GM12878 (cell line): ENCODE results near the gene SPAST. TPM values are rescaled to one million over a fixed set of nuclear protein-coding genes. Genes with fewer than 3 reads are reported as not detected.

Experiments
- FOS ChIP-seq: IDR thresholded peaks from 3 replicates; pipeline ENCODE4 v1.6.1; 2011; ENCODE audit warnings: borderline replicate concordance; ENCODE audit not compliant: insufficient read length; ENCODE audit errors: extremely low read depth
- IKZF2 ChIP-seq, 2 experiments: fragments of 450-650 bp; IDR thresholded peaks; 2 replicates each; pipeline ENCODE4 v1.6.1; 2017; ENCODE audit warnings: mild to moderate bottlenecking in 2 of 2, moderate library complexity in 2 of 2
- JUND ChIP-seq: IDR thresholded peaks from 2 replicates; pipeline ENCODE4 v1.6.1; 2012; ENCODE audit warnings: low read depth, mild to moderate bottlenecking, low read length, improper control_type of control experiment, moderate library complexity
- LARP7 ChIP-seq: fragments of 450-650 bp; IDR thresholded peaks from 2 replicates; pipeline ENCODE4 v1.6.1; 2017; ENCODE audit warnings: mild to moderate bottlenecking
- TBL1XR1 ChIP-seq: IDR thresholded peaks from 2 replicates; pipeline ENCODE4 v1.6.1; 2012; ENCODE audit warnings: low read depth, low read length, improper control_type of control experiment
- ZSCAN29 ChIP-seq: fragments of 450-650 bp; IDR thresholded peaks from 2 replicates; pipeline ENCODE4 v1.6.1; 2017; ENCODE audit warnings: mild to moderate bottlenecking, moderate library complexity
- polyA plus RNA-seq, 11 experiments: library from polyadenylated mRNA; depleted of rRNA in 4 of 11; unstranded in 6 of 11; stranded (reverse) in 5 of 11; fragments of >200 nt; fragmentation: Nextera tagmentation in 4 of 11; fragmentation: Illumina TruSeq in 1 of 11; extraction: Ambion mirVana in 4 of 11; extraction: Trizol in 1 of 11; gene quantifications; 1 replicate in 1 of 11; 2 replicates in 10 of 11; pipeline versions ENCODE4 v1.2.1 to v1.2.3, GENCODE V29; 2011 to 2016; ENCODE audit warnings: inconsistent platforms in 2 of 11, missing spikeins in 2 of 11, low read depth in 1 of 11
- total RNA-seq, 4 experiments: library from RNA; depleted of rRNA in 3 of 4; stranded (reverse); fragments of >200 nt in 3 of 4; fragmentation: Illumina TruSeq in 1 of 4; extraction: Trizol in 1 of 4; gene quantifications; 2 replicates each; pipeline versions ENCODE4 v1.2.1 to v1.2.3, GENCODE V29; 2013 to 2021
- TF ChIP-seq, protein P1 (sequence below): IDR thresholded peaks from 2 replicates; pipeline ENCODE4 v1.6.1; 2012; ENCODE audit warnings: mild to moderate bottlenecking, low read depth, low read length
- TF ChIP-seq, protein P2 (sequence below): IDR thresholded peaks from 2 replicates; pipeline ENCODE4 v1.6.1; 2011; ENCODE audit warnings: low read depth, low read length, improper control_type of control experiment, borderline replicate concordance
- TF ChIP-seq, protein P3 (sequence below): fragments of 150-350 bp; IDR thresholded peaks from 2 replicates; pipeline ENCODE4 v1.6.1; 2016; ENCODE audit warnings: low read depth, low read length
- TF ChIP-seq, protein P4 (sequence below): fragments of 450-650 bp; IDR thresholded peaks from 2 replicates; pipeline ENCODE4 v1.6.1; 2017; ENCODE audit warnings: mild to moderate bottlenecking, moderate library complexity
- TF ChIP-seq, protein P5 (sequence below): fragments of 450-650 bp; formaldehyde crosslinking; IDR thresholded peaks from 2 replicates; pipeline ENCODE4 v1.5.0; 2022; ENCODE audit warnings: mild to moderate bottlenecking, missing genetic modification characterization

SPAST gene
- total and polyA plus RNA-seq, 10 of the 15 experiments (the other 5 are each of a cell fraction or from before 2014, with no cell fraction given): 4.3 to 21.3 (median 10.0) TPM

DNA sequence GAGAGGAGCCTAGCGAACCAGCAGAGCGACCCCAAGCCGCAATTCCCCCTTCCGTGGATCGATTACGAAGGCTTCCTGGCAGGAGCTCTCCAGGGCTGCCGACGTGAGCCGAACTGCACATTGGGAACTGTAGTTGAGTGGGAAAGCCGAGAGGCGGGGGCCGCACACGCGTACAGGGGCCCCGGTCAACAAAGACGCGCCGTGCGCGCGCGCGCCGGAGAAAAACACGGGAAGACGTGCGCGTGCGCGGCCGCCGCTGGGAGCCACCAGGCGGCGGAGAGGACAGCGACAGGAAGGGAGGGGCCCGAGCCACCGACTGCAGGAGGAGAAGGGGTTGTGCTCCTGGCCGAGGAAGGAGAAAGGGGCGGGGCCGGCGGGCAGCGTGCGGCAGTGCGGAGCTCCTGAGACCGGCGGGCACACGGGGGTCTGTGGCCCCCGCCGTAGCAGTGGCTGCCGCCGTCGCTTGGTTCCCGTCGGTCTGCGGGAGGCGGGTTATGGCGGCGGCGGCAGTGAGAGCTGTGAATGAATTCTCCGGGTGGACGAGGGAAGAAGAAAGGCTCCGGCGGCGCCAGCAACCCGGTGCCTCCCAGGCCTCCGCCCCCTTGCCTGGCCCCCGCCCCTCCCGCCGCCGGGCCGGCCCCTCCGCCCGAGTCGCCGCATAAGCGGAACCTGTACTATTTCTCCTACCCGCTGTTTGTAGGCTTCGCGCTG, at the start of gene SPAST (continued):
- TF ChIP-seq, protein P1, sequence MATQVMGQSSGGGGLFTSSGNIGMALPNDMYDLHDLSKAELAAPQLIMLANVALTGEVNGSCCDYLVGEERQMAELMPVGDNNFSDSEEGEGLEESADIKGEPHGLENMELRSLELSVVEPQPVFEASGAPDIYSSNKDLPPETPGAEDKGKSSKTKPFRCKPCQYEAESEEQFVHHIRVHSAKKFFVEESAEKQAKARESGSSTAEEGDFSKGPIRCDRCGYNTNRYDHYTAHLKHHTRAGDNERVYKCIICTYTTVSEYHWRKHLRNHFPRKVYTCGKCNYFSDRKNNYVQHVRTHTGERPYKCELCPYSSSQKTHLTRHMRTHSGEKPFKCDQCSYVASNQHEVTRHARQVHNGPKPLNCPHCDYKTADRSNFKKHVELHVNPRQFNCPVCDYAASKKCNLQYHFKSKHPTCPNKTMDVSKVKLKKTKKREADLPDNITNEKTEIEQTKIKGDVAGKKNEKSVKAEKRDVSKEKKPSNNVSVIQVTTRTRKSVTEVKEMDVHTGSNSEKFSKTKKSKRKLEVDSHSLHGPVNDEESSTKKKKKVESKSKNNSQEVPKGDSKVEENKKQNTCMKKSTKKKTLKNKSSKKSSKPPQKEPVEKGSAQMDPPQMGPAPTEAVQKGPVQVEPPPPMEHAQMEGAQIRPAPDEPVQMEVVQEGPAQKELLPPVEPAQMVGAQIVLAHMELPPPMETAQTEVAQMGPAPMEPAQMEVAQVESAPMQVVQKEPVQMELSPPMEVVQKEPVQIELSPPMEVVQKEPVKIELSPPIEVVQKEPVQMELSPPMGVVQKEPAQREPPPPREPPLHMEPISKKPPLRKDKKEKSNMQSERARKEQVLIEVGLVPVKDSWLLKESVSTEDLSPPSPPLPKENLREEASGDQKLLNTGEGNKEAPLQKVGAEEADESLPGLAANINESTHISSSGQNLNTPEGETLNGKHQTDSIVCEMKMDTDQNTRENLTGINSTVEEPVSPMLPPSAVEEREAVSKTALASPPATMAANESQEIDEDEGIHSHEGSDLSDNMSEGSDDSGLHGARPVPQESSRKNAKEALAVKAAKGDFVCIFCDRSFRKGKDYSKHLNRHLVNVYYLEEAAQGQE: peak; percentile 29; the same call in 1 of the 2 replicates
- TF ChIP-seq TBL1XR1 (0 out of 2 replicates have a peak, but pooled peaks have one; percentile 13), ZSCAN29 (no peak), IKZF2 (IDR thresholded peaks at IDR 0.05) (peak; percentile 86 to 93; a peak in 3 of 4 replicates), JUND (no peak), LARP7 (no peak), FOS (no peak)
- TF ChIP-seq, protein P2, sequence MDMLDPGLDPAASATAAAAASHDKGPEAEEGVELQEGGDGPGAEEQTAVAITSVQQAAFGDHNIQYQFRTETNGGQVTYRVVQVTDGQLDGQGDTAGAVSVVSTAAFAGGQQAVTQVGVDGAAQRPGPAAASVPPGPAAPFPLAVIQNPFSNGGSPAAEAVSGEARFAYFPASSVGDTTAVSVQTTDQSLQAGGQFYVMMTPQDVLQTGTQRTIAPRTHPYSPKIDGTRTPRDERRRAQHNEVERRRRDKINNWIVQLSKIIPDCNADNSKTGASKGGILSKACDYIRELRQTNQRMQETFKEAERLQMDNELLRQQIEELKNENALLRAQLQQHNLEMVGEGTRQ: no peak
- TF ChIP-seq, protein P3, sequence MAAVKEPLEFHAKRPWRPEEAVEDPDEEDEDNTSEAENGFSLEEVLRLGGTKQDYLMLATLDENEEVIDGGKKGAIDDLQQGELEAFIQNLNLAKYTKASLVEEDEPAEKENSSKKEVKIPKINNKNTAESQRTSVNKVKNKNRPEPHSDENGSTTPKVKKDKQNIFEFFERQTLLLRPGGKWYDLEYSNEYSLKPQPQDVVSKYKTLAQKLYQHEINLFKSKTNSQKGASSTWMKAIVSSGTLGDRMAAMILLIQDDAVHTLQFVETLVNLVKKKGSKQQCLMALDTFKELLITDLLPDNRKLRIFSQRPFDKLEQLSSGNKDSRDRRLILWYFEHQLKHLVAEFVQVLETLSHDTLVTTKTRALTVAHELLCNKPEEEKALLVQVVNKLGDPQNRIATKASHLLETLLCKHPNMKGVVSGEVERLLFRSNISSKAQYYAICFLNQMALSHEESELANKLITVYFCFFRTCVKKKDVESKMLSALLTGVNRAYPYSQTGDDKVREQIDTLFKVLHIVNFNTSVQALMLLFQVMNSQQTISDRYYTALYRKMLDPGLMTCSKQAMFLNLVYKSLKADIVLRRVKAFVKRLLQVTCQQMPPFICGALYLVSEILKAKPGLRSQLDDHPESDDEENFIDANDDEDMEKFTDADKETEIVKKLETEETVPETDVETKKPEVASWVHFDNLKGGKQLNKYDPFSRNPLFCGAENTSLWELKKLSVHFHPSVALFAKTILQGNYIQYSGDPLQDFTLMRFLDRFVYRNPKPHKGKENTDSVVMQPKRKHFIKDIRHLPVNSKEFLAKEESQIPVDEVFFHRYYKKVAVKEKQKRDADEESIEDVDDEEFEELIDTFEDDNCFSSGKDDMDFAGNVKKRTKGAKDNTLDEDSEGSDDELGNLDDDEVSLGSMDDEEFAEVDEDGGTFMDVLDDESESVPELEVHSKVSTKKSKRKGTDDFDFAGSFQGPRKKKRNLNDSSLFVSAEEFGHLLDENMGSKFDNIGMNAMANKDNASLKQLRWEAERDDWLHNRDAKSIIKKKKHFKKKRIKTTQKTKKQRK: no peak
- TF ChIP-seq, protein P4, sequence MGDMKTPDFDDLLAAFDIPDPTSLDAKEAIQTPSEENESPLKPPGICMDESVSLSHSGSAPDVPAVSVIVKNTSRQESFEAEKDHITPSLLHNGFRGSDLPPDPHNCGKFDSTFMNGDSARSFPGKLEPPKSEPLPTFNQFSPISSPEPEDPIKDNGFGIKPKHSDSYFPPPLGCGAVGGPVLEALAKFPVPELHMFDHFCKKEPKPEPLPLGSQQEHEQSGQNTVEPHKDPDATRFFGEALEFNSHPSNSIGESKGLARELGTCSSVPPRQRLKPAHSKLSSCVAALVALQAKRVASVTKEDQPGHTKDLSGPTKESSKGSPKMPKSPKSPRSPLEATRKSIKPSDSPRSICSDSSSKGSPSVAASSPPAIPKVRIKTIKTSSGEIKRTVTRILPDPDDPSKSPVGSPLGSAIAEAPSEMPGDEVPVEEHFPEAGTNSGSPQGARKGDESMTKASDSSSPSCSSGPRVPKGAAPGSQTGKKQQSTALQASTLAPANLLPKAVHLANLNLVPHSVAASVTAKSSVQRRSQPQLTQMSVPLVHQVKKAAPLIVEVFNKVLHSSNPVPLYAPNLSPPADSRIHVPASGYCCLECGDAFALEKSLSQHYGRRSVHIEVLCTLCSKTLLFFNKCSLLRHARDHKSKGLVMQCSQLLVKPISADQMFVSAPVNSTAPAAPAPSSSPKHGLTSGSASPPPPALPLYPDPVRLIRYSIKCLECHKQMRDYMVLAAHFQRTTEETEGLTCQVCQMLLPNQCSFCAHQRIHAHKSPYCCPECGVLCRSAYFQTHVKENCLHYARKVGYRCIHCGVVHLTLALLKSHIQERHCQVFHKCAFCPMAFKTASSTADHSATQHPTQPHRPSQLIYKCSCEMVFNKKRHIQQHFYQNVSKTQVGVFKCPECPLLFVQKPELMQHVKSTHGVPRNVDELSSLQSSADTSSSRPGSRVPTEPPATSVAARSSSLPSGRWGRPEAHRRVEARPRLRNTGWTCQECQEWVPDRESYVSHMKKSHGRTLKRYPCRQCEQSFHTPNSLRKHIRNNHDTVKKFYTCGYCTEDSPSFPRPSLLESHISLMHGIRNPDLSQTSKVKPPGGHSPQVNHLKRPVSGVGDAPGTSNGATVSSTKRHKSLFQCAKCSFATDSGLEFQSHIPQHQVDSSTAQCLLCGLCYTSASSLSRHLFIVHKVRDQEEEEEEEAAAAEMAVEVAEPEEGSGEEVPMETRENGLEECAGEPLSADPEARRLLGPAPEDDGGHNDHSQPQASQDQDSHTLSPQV: no peak
- TF ChIP-seq, protein P5, sequence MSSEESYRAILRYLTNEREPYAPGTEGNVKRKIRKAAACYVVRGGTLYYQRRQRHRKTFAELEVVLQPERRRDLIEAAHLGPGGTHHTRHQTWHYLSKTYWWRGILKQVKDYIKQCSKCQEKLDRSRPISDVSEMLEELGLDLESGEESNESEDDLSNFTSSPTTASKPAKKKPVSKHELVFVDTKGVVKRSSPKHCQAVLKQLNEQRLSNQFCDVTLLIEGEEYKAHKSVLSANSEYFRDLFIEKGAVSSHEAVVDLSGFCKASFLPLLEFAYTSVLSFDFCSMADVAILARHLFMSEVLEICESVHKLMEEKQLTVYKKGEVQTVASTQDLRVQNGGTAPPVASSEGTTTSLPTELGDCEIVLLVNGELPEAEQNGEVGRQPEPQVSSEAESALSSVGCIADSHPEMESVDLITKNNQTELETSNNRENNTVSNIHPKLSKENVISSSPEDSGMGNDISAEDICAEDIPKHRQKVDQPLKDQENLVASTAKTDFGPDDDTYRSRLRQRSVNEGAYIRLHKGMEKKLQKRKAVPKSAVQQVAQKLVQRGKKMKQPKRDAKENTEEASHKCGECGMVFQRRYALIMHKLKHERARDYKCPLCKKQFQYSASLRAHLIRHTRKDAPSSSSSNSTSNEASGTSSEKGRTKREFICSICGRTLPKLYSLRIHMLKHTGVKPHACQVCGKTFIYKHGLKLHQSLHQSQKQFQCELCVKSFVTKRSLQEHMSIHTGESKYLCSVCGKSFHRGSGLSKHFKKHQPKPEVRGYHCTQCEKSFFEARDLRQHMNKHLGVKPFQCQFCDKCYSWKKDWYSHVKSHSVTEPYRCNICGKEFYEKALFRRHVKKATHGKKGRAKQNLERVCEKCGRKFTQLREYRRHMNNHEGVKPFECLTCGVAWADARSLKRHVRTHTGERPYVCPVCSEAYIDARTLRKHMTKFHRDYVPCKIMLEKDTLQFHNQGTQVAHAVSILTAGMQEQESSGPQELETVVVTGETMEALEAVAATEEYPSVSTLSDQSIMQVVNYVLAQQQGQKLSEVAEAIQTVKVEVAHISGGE (CRISPR knock-in tag): no peak
